ENCODE measurements around the gene NECAB2.

The NECAB2 gene

DNA sequence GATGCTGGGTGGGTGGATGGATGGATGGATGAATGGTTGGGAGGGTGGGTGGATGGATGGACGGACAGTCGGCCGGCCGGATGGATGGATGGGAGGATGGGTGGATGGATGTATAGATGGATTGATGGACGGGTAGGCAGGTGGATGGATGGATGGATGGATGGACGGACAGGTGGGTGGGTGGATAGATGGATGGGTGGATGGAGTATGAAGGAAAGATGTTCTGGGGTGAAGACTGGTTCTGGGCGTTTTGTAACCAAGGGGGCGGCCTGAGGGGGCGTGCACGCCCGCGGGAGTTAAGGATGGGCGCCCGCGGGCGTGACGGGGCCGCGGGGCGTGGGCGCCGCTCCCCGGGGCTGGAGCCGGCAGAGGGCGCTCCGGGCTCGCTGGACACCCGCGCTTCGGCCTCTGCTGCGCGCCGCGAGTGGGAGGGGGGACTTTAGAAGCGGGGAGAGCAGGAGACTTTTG, at the start of gene NECAB2:
Gene NECAB2 (plus strand): TSS at position 407 of the 468 bp plus-strand sequence. CDS start 405 bp downstream, outside the sequence.
- peak; percentile 7 to 11 for DNase-seq (ENCODE audit: low read depth in 2 of 2)

DNA sequence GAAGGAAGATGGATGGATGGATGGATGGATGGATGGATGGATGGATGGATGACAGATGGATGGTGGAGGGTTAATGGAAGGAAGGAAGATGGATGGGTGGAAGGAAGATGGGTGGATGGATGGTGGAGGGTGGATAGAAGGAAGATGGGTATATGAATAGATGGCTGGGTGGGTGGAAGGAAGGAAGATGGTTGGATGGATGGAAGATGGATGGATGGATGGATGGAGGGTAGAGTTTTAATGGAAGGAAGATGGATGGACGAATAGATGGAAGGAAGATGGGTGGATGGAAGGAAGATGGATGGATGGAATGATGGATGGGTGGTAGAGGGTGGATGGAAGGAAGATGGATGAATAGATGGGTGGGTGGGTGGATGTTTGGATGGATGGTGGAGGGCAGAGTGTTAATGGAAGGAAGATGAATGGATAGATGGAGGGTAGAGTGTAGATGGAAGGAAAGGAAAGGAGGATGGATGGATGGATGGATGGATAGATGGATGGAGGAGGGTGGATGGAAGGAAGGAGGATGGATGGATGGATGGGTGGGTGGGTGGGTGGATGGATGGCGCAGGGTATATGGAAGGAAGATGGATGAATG, 47.1 kb upstream of the NECAB2 start:
- no peak for DNase-seq (ENCODE audit: low read depth in 2 of 2)

DNA sequence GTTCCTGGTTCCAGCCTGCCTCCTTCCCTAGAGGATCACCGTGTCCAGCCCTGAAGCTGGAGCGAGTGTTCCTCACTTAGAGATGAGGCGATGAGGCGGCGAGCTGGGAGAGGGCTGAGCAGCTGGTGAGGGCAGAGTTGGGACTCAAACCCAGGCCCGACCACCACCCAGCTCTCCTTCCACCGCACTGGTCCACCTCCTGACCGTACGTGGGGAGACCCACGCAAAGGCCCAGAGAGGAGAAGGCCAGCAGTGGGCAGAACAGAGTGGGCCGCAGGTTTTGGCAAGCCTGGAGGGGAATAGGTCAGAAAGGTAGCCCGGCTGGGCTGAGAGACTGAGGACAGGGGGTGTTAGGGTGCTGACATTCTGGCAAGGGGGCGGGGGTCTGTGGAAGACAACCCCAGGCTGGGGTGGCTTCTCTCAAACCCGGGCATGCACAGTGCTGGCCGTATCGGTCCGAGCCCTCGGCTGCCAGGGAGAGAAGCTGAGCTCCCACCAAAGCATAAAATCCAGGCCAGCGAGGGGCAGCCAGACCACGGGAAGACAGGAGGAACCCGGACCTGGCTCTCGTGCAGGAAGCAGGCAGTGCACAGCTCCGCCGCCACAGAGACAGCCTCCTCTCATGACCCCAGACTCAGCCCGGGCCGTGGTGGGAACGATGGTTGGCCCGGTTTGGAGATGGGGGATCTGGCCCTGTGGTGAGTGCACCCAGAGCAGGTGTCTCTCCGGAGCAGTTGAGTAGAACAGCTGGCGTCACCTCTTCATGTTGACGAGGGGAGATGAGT, 44.3 kb upstream of the NECAB2 start:
- DNase-seq (ENCODE audit: low read depth in 2 of 2) = no peak

DNA sequence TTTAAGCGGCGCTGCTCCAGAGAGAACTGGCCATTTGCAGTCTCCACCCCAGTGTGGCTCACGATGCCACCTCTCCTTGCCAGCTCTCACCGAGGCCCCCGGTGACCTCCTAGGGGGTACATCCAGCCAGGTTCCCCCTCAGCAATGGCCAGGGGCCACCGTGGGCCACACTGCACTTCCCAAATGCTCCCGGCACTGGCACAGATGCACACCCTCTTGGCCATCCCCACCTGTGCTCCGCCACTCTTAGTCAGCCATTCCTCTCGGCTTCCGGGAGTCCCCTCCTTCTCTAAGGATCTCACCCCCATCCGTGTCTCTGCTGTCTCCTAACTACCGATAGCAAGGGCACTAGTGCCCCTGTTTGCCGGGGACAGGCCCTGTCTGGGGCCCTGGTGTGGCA, 43.4 kb upstream of the NECAB2 start:
- no peak for DNase-seq (ENCODE audit: low read depth in 2 of 2)

DNA sequence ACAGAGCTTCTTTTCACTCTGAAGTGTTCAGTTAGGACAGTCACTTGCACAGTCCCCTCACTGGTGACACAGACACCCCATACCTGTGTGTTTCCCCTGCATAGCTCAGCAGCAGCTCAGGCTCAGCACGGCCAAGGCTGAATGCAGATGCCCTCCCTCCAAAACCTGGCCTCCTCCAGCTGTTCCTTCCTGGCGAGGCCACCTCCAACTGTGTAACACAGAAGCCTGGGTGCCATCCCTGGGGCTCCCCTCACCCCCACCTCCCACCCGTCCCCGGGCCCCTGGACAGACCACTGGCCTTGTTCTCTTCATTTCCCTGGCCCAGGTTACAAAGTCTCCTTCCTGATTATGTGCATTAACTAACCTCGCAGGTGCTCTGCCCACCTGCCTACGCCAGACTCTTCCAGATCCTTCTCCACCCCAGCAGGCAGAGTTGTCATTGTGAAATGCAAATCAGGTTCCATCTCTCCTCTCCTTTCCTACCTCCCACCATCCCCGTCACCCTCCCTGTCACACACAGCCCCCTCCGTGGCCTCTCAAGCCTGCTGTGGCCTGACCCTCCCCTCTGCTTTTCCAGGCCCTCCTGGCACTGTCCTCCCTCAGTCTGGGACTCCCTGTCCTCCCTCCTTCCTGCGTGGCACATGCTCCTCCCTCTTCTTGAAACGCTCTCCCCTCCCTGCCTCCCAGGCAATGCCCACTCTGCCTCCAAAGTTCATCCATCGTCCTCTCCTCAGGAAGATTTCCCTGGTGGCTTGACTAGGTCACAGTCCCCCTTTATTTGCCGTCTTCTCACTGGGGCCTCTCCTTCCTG, 42.7 kb upstream of the NECAB2 start:
- no peak for DNase-seq (ENCODE audit: low read depth in 2 of 2)

DNA sequence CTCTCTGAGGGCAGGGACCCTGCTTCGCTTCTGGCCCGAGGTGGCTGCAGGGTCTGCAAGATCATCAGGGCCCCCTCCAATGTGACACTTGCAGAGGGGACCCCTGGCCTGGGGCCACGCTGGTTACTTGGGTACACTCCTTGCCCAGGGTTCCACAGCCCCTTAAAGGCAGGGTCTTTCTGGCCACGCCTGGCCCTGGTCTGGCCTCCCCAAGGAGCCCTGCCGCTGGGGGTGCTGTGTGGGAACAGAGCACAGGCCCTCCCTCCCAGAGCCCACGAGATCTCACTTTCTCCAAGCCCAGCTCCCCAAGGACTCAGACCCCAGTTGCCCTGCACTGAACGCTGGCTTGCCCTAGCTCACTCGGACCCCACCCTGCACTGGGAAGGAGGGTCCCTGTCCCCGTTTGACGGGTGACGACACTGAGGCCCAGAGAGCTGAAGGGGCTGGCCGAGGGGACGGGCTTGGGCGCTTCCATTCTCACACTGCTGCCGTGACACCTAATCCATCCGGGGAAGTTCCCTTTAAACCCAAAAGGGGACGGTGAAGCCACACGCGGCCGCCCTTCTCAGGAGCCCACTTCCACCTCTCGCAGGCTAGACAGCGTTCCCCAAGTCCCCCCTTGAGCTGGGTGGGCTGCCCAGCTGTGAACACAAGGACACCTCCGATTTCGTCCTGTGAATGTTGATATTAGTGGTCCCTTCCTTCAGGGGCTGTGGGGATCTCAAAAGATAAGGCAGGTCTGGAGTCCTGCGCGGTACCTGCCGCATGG, 41.9 kb upstream of the NECAB2 start:
- DNase-seq (ENCODE audit: low read depth in 2 of 2) = no peak

DNA sequence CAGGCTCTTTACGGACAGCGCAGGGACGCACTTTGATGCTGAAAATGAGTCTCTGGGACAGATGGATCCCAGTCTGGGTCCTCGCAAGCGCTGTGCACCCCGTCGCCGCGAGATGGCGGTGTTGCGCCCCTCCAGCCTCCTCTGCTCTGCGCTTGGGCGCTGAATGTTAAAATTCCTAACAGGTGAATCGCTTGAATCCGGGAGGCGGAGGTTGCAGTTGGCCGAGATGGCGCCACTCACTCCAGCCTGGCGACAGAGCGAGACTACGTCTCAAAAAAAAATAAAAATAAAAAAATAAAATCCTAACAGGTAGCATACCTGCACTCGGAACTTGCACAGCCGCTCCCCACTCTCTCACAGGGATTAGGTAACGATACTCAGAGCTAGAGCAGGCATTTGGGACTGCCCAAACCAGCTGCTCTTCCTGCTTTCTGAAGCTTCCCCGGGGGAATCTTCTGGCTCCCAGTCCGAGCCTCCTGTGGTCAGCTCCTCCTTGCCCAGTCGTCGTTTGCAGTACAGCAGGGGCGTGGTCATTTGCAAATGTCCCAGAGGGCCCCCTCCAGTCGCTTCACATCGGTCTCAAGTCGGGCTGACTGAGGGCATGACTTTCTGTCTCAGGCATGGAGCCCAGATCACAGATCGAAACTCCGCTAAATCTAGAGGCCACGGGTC, 41.2 kb upstream of the NECAB2 start:
- peak; percentile 10 to 47 for DNase-seq (ENCODE audit: low read depth in 2 of 2)

DNA sequence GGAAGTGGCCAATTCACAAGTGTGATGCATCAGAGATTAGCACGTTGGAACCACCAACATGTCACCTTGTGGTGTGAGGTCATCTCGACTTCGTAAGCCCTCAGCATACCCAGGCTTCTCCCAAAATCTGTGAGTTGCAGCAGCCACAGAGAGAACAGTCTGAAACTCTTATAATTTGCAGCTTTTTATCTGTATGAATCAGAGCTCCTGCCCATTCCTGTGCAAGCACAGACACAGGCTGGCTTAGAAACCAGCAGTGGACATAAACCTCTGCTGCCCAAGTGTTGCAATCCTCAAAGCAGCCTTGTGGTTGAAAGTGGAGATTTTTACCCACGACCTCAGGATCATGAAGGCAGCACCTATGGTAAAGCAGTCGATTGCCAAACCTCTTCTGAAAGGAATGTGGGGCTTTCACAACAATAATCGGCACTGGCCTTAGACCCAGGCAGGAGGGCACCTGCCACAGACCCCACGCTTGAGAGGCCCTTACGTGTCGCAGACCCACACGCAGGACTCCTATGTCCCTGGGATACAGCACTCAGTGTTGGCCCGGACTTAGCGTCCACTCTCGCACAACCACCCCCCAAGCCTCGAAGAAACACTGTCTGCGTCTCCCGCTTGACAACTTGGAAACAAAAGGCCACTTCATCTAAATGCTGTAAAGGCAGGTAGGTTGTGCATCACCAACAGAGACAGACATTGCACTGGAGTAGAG, 39.5 kb upstream of the NECAB2 start:
- no peak for DNase-seq (ENCODE audit: low read depth in 2 of 2)

DNA sequence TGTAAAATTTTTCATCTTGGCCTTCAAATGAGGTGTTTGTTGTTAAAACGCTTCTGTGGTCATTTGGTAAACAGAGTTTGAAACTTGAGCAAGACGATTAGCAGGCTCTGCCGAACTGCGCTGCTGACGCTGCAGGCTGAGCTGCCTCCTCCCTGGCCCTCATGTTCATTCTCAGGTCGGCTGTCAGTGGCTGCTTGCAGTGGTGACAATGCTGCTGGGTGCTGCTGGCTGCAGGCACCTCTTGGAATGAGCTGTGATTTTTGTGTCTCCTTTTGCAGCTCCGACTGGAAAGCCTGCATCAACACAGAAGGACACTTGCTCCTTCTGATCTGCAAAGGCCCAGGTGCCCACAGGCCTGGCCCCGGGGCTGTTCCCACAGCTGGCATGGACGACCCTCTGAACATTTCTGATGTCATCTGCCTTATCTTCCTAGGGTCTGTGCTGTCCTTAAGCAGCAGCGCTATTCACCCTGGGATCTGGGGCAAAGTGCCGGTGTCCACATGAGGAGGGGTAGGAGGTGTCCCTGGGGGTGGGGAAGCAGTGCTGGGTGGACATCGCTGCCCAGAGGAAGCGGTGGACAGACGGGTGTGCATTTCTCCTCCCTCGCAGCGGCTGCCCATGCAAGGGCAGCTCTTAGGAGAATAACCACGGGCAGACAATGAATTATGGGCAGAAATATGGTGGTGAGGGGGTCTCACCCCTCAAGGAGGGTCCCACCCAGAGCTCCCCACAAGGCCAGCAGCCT, 38.1 kb upstream of the NECAB2 start:
- no peak for DNase-seq (ENCODE audit: low read depth in 2 of 2)

DNA sequence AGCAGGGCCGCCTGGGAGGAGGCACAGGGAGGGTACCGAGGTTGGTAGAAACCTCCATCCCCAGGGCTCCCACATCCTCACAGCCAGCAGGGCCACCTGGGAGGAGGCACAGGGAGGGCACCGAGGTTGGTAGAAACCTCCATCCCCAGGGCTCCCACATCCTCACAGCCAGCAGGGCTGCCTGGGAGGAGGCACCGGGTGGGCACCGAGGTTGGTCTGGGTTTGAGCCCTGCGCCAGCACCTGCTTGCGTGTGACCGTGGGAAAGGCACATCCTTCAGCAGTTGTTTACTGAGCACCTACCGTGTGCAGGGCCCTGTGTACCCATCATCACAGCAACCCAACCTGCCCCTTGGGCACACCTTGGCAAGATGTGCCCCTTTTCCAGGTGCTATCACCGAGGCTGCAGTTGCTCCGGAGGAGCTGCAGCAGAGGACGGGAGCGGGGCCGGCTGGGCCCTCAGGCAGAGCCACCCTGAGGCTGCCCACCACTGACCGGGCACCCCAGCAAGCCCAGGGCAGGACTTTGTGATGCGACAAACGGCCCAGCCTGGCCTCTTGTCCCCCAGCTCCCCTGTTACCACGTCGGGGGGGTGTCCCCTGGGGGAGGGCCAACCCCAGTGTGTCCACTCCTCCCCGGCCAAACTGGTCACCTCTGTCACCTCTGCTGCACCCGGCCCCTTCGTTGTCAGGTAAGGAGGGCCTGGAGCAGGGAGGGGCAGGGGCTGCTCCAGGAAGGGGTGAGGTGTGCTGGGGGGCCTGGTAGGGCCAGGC, 37.1 kb upstream of the NECAB2 start:
- DNase-seq (ENCODE audit: low read depth in 2 of 2) = no peak

DNA sequence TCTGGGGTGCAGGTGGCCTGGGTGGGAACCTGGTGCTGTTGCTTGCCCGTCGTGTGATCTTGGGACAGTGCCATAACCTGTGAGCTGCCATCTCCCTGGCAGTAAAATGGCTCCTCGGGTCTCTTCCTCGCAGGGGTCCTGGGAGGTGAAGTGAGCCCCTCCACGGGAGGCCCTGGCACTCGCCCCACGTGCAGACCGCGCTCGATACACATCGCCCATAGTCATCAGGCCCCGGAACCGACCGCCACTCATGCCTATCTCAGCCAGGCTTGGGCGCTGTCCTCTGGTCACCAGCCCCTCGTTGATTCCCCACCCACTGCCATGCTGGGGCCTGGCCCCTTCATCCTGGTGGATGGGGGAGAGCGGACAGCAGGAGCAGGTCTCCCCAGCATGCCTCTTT, 36.5 kb upstream of the NECAB2 start:
- no peak for DNase-seq (ENCODE audit: low read depth in 2 of 2)

DNA sequence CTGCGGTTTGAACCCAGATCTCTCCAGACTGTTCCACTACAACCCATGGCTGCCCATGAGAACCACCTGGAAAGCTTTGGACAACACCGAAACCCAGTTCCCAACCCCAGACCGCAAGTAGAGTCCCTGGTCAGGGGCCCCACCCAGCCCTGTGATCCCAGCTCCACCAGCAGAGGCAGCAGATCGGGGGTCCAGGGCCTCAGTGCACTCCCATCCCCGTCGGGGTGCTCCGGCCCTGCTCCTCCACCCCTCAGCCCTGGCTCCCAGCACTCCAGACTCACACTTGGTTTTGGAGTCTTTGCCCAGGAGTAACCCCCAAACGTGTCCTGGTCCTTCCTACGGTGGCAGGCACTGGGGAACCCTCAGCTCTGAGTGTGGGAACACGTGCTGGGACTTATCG, 35.7 kb upstream of the NECAB2 start:
- DNase-seq (ENCODE audit: low read depth in 2 of 2) = no peak

DNA sequence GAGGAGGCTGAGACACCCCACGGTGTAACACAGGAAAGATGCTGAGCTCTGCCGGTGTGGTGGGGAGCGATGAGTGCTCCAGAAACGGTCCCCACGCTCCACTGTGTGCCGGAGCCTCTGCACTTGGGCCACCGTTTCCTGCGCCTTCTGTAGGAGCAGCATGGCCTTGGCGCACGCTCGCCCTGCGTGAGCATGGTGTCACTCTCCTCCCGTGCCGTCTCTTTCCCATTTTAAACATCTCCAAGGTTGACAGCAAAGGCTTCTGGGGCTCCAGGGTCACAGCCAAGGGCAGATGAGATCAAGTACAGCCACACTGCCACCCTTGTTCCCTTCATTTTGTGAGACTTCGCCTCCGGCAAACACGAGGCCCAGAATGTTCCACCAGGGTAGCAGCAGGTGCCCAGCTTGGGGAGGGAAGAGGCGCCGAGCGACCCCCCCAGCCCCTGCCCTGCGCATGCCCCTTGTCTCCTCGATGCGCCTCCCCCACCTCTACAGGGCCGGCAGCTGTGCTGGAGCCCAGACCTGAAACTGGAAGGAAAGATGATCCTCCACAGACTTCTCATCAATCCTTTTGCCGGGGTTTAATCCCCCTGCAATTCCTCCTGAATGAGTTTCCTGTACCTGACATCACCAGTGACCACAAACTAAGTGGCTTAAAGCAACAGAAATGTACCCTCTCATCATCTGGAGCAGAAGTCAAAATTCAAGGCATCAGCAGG, 34.9 kb upstream of the NECAB2 start:
- DNase-seq (ENCODE audit: low read depth in 2 of 2) = no peak

DNA sequence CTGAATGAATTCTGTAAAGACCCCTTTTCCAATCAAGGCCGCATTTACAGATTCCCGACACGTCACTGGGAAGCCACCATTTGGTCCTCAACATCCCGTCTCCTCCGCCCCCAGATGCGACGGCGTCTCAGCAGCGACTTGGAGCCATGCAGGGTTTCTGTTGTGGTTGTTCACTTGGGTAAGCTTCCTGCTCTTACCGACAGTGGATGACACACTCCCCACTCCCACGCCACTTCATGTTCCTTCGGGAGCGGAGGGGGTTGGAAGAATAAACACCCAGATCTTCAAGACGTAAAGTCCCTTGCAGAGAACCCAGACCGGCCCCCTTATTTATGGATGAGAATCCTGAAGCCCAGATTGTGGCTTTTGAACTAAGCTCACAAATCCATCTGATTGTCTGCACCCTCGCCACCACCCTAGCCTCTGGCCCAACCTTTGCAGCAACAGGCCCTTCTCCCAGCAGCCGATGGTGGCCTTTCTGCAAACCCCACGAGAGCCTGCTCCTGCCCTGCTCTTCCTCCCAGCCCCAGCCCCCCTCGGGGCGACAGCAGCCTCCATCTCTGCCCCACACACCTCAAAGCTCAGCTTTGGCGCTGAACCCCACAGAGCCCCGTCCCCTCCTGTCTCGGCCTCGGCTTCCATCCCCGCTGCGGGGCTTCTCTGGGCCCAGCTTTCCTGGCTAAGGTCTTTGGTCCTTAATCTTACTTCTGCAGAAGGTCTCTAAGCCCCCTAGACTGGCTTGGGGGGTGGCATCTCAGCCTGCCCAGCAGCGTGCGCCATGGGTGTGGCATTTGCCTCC, 34.0 kb upstream of the NECAB2 start:
- DNase-seq (ENCODE audit: low read depth in 2 of 2) = no peak

DNA sequence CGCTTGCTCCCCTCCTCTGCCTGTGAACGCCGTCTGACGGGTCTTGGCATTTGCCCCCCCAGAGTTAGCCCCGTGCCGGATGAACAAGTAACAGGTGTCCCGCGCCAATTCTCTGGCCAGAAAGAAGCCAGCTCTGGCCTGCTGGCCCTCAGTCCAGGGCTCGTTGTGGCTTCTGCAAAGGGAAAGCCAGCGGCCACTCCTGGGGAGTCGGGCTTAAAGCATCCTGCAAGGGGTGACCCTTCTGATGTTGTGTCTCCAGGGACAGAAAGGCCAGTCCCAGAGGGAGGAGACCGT, 33.4 kb upstream of the NECAB2 start:
- no peak for DNase-seq (ENCODE audit: low read depth in 2 of 2)

DNA sequence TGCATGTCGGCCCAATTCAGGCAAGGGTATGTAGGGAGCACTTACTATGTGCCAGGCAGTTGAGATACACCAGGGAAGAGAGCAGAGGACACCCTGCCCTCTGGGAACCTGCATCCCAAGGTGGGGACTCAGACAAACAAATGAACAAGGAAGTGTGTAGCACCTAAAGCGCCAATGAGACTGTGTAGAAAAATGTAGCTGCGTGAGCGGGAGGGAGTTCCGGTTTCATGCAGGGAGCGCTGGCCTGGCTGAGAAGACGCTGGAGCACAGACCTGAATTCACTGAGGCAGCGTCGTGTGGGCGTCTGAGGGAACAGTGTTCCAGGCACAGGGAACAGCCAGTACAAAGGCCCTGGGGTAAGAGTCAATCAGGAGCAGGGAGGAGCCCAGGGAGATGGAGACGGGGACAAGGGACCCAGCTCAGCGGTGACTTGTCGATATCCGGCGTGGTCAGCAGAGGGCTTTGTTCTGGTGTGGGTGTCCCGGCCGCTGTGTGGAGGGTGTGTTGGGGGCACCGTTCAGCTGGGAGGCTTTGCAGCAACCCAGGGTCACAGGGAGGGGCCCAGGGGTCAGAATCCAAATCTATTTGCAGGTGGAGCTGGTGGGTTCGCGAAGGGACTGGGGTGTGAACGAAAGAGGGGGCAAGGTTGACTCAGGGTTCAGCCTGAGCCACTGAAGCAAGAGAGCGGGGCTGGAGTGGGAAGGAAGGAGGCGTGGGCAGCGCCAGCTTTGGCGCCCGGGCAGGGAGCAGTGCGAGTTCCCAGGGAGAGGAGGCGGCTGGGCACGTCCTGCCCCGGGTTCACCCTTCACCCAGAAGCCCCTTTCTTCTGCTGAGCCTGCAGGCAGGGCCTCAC, 32.8 kb upstream of the NECAB2 start:
- DNase-seq (ENCODE audit: low read depth in 2 of 2) = no peak

DNA sequence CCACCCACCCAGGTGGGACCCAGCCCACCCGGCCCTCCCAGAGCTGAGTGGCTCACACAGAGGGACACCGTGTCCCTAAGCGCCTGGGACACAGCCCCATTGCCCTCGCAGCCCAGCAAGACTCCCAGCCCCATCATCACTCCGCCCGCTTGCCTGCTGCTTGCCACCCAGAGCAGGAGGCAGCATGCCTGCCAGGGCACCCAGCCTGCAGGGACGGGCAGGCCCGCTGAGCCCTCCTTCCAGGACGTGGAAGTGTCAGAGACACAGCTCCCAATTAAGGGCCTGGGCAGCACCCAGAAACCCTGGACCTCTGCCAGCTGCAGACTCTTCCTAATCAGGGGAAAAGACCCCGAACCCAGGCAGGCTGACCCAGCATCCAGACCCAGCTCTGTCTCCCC, 32.2 kb upstream of the NECAB2 start:
- DNase-seq (ENCODE audit: low read depth in 2 of 2) = no peak
